DND-41 (cell line): ENCODE data around the gene SLC16A13.

Experiments used
- CTCF ChIP-seq: IDR thresholded peaks from 2 replicates; pipeline ENCODE4 v1.5.1; 2012; ENCODE audit warnings: borderline replicate concordance, low read length, moderate library complexity, mild to moderate bottlenecking; ENCODE audit not compliant: poor library complexity, severe bottlenecking; ENCODE audit errors: extremely low read depth
- EZH2 ChIP-seq: IDR thresholded peaks from 3 replicates; pipeline ENCODE4 v1.6.1; 2012; ENCODE audit warnings: borderline replicate concordance, low read depth, mild to moderate bottlenecking, moderate library complexity, low read length, inconsistent platforms; ENCODE audit not compliant: severe bottlenecking

- no peak for TF ChIP-seq CTCF
- TF ChIP-seq EZH2, result no peak
Measured at GRCh38 chr17:7011415-7011814, 24.4 kb upstream of the SLC16A13 start.
